AG09309 (cell line): ENCODE results near the gene KCND3.

Experiments used
- DNase-seq: peaks from one replicate; pipeline ENCODE4 v3.0.0-alpha.2; 2010; ENCODE audit warnings: low read depth
- H3K4me3 ChIP-seq: 2 replicates; pipeline ENCODE4 v1.5.1; 2011; ENCODE audit warnings: mild to moderate bottlenecking, low read depth, low read length, moderate library complexity; ENCODE audit not compliant: control insufficient read depth
- TF ChIP-seq, protein P1 (sequence below): IDR thresholded peaks from 2 replicates; pipeline ENCODE4 v1.5.1; 2011; ENCODE audit warnings: mild to moderate bottlenecking, low read depth, low read length, inconsistent platforms; ENCODE audit not compliant: insufficient read depth, control insufficient read depth; ENCODE audit errors: missing control alignments

The KCND3 gene

DNA sequence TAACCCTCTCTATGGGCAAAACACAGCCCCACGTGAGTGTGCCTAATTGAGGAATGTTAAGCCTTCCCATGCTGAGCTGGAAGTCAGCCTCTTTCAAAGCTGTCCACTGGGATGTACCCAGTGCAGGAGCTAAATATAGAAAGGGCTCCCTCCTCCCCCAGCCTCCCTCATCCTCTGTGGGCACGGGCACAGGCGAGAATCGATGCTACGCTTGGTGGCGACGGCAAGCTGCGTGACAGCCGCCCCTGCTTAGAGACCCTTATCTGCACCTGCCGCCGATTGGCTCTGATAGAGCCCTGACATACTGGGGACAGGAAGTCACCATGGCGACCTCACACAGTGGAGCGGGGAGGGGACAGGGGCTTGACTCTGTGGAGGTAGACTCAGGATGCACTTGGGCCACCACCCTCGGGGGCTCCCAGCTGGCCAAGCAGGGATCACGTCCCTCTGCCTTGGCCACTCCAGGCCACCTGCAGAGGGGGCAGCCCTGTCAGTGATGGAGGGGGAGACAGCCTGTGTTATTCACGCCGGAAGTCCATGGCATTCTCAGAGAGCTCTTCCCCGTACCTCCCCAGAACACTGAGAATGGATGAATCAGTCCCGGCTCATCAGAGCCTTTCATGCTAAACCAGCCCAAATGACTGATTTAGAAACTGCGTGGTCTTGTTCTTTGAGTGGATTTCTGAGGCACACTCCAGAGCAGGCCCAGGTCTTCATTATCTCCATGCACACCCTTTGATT is 84.8 kb downstream of the KCND3 start:
- DNase-seq = no peak

DNA sequence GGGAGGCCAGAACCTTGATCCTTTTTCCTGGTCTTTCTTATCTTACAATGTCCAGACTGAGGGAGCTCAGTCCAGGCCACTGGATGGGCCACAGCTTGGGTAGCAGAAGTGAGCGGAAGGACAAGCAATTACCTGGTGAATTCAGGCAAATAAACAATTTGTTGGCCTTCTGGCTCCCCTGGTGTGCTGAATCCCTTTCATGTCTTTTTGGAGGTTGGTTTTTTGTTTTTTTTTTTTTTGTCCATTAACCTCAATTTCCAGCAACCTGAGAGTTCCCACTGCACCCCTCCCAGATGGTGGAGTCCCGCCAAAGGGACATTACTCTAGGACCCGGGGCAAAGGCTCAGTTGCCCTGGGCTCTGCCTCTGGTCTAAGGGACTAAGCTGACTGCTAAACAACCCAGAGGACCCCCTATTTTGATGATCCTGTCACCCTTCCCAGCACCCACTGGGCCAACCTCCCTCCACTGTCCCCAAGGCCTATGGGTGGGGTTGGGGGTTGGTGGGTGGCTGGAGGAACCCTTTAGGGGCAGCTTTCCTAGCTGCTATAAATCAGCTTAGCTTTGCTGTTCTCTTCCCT is 85.5 kb downstream of the KCND3 start:
- no peak for DNase-seq

More for the DNA sequence above, 84.8 kb downstream of the KCND3 start:
- TF ChIP-seq, protein P1, sequence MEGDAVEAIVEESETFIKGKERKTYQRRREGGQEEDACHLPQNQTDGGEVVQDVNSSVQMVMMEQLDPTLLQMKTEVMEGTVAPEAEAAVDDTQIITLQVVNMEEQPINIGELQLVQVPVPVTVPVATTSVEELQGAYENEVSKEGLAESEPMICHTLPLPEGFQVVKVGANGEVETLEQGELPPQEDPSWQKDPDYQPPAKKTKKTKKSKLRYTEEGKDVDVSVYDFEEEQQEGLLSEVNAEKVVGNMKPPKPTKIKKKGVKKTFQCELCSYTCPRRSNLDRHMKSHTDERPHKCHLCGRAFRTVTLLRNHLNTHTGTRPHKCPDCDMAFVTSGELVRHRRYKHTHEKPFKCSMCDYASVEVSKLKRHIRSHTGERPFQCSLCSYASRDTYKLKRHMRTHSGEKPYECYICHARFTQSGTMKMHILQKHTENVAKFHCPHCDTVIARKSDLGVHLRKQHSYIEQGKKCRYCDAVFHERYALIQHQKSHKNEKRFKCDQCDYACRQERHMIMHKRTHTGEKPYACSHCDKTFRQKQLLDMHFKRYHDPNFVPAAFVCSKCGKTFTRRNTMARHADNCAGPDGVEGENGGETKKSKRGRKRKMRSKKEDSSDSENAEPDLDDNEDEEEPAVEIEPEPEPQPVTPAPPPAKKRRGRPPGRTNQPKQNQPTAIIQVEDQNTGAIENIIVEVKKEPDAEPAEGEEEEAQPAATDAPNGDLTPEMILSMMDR = no peak
- H3K4me3 ChIP-seq = no peak overlapping the region

DNA sequence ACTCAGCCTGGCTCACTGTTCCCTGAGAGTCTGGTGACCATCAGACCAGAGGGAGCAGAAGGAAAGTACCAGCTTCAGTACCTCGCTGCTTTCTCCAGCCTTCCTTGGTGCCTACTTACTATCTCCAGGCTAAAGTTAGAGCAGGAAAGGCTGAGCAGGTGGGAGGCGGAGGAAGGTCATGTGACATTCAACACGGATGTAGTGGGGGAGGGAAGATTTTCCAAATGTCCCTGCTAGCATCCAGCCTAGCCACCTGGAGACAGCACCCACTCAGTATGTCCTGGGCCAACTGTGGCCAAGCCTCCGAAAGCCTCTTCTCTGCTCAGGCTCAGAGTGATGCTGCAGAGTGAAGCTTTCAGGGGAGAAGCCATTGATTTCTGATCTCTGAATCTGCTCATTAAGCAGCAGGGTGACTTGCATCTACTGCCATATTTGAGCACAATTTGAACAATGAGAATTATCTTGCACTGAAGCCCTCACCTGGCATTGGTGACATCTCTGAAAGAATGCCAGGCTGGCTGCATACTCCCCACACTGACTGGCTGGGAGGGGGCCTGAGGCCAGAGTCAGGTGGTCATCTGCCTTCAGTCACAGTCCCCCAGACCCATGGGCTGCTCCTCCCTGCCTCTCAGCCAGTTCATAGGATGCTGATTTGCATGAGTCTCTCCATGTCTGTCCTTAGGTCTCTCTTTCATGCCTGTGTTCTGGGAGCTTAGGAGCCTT is 86.2 kb downstream of the KCND3 start:
- no peak overlapping the region for H3K4me3 ChIP-seq
- TF ChIP-seq, protein P1 = no peak
- no peak for DNase-seq

More for the DNA sequence above, 85.5 kb downstream of the KCND3 start:
- no peak overlapping the region for H3K4me3 ChIP-seq
- TF ChIP-seq, protein P1 = no peak

DNA sequence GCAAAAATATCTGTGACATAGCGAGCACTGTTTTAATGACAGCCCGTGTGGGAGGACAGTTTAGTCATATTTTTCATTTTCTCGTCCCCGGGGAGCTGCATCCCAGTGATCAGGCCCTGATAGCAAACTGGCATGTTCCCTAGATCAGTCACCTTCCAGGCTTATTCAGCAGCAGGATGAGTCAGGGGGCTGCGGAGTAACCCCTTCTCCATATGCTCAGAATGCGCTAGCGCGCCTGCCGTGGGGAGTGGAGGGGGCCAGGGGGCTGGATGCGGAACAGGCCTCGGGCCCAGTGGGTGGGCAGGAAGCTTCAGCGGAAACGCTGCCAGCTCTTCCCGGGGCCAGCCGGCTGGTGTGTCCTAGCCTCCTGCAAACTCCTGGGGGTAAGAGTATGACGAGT is 94.0 kb downstream of the KCND3 start:
- TF ChIP-seq, protein P1 = no peak
- no peak for DNase-seq

DNA sequence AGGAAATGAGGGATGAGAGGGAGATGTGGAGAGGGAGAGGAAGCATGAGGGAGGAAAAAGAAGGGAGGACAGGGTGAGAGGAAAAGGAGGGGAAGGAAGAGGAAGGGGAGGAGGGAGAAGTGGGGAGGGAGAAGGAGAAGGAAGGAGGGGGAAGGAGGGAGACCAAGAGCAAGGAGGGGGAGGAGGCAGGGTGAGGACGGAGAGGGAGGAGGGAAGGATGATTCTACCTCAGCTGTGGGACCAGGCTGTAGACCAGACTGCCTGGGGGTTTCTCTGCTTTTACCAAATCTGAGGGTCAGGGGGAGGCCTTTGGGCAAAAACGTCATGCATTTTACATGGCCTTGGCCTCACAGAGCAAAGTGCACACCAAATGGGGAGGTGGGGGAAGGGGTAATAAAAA is 94.5 kb downstream of the KCND3 start:
- DNase-seq = no peak
- no peak overlapping the region for H3K4me3 ChIP-seq
- TF ChIP-seq, protein P1 = no peak

More for the DNA sequence above, 94.0 kb downstream of the KCND3 start:
- no peak overlapping the region for H3K4me3 ChIP-seq

DNA sequence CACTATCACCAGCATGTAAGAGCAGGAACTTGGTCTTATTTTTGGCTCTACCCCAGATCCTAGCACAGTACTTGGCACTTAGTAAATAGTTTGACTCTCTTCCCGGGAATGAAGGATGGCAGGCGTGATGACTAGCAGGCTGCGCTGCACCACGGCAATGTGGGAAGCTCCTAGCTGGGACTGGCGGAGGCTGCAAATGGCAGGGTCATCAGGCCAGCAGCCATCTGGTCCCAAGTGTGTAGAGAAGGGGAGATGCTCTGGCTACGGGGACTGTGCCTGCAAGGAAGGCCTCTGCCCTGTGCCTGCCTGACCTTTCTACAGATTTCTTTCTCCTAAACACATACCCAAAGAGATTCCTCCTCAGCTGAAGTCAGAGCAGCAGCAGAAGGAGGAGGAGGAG is 95.0 kb downstream of the KCND3 start:
- H3K4me3 ChIP-seq = no peak overlapping the region
- TF ChIP-seq, protein P1 = no peak
- DNase-seq = no peak
